Astrocyte (in vitro differentiated cells and primary cell): ENCODE measurements around the gene GPATCH8.

Experiments used
- CTCF ChIP-seq: IDR thresholded peaks from 2 replicates; pipeline ENCODE4 v1.5.1; 2011; ENCODE audit warnings: low read depth, mild to moderate bottlenecking, inconsistent platforms, low read length, moderate library complexity; ENCODE audit not compliant: insufficient read depth
- EZH2 ChIP-seq: IDR thresholded peaks from 2 replicates; pipeline ENCODE4 v1.6.1; 2012; ENCODE audit warnings: mild to moderate bottlenecking, low read length, inconsistent platforms; ENCODE audit not compliant: insufficient read depth

- TF ChIP-seq CTCF (no peak), EZH2 (no peak)
These were observed 140.7 kb downstream of the GPATCH8 start for GRCh38 chr17:44362459-44362948.
